KMS-11 (cell line): Measurements from ENCODE around the gene TP53I13.

Source experiments
- H2AFZ ChIP-seq: fragments of 200-600 bp; sonication (generic); 2 replicates; pipeline ENCODE4 v1.6.1; 2016; ENCODE audit warnings: antibody characterized with exemption, mixed run types, low read depth
- H3K27ac ChIP-seq: fragments of 200-600 bp; sonication (generic); 2 replicates; pipeline ENCODE4 v1.6.1; 2016; ENCODE audit warnings: mild to moderate bottlenecking, mixed run types
- H3K27me3 ChIP-seq: fragments of 200-600 bp; sonication (generic); 2 replicates; pipeline ENCODE4 v1.6.1; 2017; ENCODE audit warnings: mild to moderate bottlenecking, low read depth, mixed run types, moderate library complexity; ENCODE audit not compliant: insufficient read depth
- H3K36me3 ChIP-seq: fragments of 200-600 bp; sonication (generic); 2 replicates; pipeline ENCODE4 v1.6.1; 2017; ENCODE audit warnings: mild to moderate bottlenecking, mixed run types; ENCODE audit not compliant: insufficient read depth
- H3K4me1 ChIP-seq: fragments of 200-600 bp; sonication (generic); 2 replicates; pipeline ENCODE4 v1.6.1; 2016; ENCODE audit warnings: mild to moderate bottlenecking, low read depth, mixed run types; ENCODE audit not compliant: poor library complexity, severe bottlenecking
- H3K4me2 ChIP-seq: fragments of 200-600 bp; sonication (generic); 2 replicates; pipeline ENCODE4 v1.7.0; 2016; ENCODE audit warnings: mild to moderate bottlenecking, mixed run types
- H3K4me3 ChIP-seq: fragments of 200-600 bp; sonication (generic); IDR thresholded peaks from 2 replicates; pipeline ENCODE4 v1.6.1; 2017; ENCODE audit warnings: low read depth, low read length, mixed read lengths; ENCODE audit not compliant: insufficient read depth
- H3K79me2 ChIP-seq: fragments of 200-600 bp; sonication (generic); 2 replicates; pipeline ENCODE4 v1.6.1; 2016; ENCODE audit warnings: low read depth, mixed run types; ENCODE audit not compliant: insufficient read depth
- H3K9ac ChIP-seq: fragments of 200-600 bp; sonication (generic); 2 replicates; pipeline ENCODE4 v1.6.1; 2016; ENCODE audit warnings: mild to moderate bottlenecking, mixed run types
- H4K20me1 ChIP-seq: fragments of 200-600 bp; sonication (generic); 2 replicates; pipeline ENCODE4 v1.6.1; 2016; ENCODE audit warnings: mild to moderate bottlenecking, mixed run types; ENCODE audit not compliant: insufficient read depth
- TF ChIP-seq, protein P1 (sequence below): fragments of 200-600 bp; sonication (generic); conservative IDR thresholded peaks from 2 replicates; pipeline ENCODE4 v1.6.1; 2017; ENCODE audit warnings: low read depth, mild to moderate bottlenecking, antibody characterized with exemption, low read length, moderate library complexity, mixed read lengths

TP53I13 gene

DNA sequence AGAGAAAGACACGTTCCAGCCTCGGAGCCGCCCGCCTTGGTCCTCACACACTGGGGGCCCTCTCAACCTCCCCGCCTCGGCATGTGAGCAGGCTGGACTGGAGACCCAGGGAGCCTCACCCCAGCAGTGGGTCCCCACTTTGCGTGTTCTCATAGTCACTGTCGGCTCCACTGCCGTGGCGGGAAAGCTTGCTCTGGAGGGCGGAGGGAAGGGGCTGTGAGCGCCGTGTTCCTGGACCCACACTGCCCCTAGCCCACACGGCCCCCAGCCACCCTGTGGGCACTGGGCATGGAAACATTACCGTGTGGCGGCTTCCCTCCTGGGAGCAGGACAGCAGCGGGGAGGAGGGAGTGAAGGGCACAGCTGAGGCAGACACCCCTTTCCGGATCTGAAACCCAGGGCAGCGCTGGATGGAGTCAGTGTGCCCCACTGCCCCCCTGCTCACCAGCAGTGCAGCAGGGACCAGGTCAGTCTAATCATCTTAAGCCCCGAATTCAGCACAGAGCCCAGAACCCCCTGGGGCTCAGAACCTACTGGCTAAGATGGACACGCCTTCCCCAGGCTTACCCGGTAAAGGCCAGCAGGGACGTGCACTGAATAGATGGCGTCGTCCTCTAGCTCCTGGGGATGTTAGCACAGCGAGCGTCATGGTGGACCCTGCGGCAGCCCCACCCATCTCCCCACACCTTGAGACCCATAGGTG lies 7.2 kb downstream of the TP53I13 start:
- H2AFZ ChIP-seq = no peak overlapping the region

DNA sequence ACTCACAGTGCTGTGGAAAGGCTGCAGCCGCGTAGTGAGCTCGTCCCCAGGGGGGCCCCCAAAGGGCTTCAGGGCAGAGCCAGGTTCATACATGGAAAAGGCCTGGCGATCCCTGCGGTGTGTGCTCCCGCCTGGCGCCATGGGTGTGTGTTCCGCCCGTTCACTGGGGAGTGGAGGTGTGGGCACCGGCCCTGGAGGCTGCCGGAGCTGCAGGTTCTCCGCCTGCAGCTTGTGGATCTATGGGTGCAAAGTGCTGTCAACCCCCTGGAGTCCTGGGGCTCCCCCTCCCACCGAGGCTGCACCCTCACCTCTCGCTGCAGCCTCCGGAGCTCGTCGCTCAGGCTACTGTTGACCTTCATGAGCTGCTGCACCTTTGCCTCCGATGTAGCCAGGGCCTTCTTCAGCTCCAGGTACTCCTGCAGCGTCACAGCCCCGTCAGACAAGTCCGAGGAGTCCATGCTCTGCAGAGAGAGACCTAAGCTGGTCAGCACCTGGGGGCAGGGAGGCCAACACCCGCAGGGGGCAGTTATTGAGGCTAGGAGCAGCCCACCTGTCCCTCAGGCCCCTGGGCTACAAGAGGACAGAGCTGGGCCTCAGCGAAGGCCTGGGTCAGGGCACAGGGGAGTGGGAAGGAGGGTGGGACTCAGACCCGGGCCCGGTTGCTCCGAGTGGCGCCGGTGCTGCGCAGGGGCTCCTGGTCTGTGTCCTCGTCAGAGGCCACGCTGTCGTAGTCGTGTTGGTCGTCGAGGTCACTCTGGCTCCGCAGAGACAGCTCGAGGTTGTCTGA lies 7.9 kb downstream of the TP53I13 start:
- H3K4me1 ChIP-seq = peaks cover 11% of the 10 kb centered on the region
- no peak overlapping the region for H2AFZ ChIP-seq
- no peaks in the 10 kb centered on the region for H4K20me1 ChIP-seq
- no peak overlapping the region for H3K4me2 ChIP-seq
- no peaks in the 10 kb centered on the region for H3K27me3 ChIP-seq
- TF ChIP-seq, protein P1, sequence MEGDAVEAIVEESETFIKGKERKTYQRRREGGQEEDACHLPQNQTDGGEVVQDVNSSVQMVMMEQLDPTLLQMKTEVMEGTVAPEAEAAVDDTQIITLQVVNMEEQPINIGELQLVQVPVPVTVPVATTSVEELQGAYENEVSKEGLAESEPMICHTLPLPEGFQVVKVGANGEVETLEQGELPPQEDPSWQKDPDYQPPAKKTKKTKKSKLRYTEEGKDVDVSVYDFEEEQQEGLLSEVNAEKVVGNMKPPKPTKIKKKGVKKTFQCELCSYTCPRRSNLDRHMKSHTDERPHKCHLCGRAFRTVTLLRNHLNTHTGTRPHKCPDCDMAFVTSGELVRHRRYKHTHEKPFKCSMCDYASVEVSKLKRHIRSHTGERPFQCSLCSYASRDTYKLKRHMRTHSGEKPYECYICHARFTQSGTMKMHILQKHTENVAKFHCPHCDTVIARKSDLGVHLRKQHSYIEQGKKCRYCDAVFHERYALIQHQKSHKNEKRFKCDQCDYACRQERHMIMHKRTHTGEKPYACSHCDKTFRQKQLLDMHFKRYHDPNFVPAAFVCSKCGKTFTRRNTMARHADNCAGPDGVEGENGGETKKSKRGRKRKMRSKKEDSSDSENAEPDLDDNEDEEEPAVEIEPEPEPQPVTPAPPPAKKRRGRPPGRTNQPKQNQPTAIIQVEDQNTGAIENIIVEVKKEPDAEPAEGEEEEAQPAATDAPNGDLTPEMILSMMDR = no peak
- no peaks in the 10 kb centered on the region for H3K79me2 ChIP-seq
- H3K9ac ChIP-seq = no peak overlapping the region
- H3K36me3 ChIP-seq = no peaks in the 10 kb centered on the region
- H3K4me3 ChIP-seq = no peak overlapping the region
- no peak overlapping the region for H3K27ac ChIP-seq

More for the DNA sequence above, 7.2 kb downstream of the TP53I13 start:
- TF ChIP-seq, protein P1 = no peak
- no peak overlapping the region for H3K4me2 ChIP-seq
- no peak overlapping the region for H3K27ac ChIP-seq
- H3K27me3 ChIP-seq = no peaks in the 10 kb centered on the region
- H4K20me1 ChIP-seq = no peaks in the 10 kb centered on the region
- H3K36me3 ChIP-seq = no peaks in the 10 kb centered on the region
- H3K4me1 ChIP-seq = peaks cover 4% of the 10 kb centered on the region
- no peak overlapping the region for H3K9ac ChIP-seq
- H3K79me2 ChIP-seq = no peaks in the 10 kb centered on the region
- no peak overlapping the region for H3K4me3 ChIP-seq

DNA sequence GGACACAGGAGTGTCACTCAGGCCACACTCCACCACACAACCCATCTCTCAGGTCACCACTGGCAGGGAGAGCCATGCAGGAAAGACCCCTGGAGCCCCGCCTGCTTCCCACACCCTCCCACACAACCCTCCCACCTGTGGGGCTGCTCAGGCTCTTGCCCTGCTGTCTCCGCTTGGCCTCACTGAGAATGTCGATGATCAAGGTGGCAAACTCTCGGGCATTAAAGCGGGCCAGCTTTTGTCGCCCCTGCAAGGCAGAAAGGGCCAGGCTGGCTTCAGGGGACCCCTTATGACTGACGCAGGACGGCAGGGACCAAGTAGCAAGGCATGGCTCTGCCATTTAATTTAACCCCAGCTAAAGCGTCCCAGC lies 8.5 kb downstream of the TP53I13 start:
- H3K36me3 ChIP-seq = no peaks in the 10 kb centered on the region

DNA sequence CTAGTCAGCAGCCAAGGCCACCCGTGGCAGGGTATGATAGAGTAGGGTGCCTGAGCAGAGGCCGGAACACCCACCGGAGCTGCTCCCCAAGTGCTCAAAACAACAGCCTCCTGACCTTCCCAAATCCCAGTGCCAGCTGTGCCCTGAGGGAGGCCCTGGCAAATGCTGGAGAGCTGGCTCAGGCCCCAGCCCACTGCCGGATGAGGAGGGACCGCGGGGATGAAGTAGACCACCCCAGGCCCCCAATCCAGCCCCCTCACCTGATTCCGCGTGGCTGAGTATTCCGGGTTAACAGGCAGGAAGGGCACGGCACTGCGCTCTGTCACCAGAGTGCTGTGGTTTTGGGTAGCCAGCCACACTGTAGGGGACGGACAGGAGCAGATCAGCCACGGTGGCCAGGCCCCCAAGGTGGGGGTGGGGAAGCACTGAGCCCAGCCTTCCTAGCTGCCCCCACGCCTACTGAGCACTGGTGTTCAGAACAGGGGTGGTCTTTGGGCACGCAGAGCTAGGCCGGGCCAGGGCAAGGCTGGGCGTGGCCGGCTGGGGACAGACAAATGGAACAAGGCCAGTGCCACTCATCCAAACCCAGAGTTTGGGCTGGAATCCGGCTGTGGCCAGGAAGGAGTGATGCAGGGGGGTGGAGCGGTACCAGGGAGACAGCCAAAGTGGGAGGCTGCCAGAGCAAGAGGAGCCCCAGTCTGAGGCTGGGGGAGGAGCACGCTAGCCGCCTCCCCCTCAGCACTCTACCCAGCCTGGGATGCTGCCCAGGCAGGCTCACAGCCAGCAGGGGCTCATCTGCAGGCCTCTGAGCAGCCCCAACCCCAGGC lies 9.1 kb downstream of the TP53I13 start:
- TF ChIP-seq, protein P1 = no peak

More for the DNA sequence above, 8.5 kb downstream of the TP53I13 start:
- H2AFZ ChIP-seq = no peak overlapping the region
- no peaks in the 10 kb centered on the region for H3K27me3 ChIP-seq
- no peaks in the 10 kb centered on the region for H4K20me1 ChIP-seq
- H3K4me2 ChIP-seq = no peak overlapping the region
- H3K4me1 ChIP-seq = peaks cover 13% of the 10 kb centered on the region
- H3K79me2 ChIP-seq = no peaks in the 10 kb centered on the region
- no peak overlapping the region for H3K27ac ChIP-seq
- TF ChIP-seq, protein P1 = no peak
- H3K4me3 ChIP-seq = no peak overlapping the region
- H3K9ac ChIP-seq = no peak overlapping the region

More for the DNA sequence above, 9.1 kb downstream of the TP53I13 start:
- no peaks in the 10 kb centered on the region for H4K20me1 ChIP-seq
- H3K4me3 ChIP-seq = no peak overlapping the region
- H2AFZ ChIP-seq = no peak overlapping the region
- no peaks in the 10 kb centered on the region for H3K36me3 ChIP-seq
- H3K79me2 ChIP-seq = no peaks in the 10 kb centered on the region
- H3K27ac ChIP-seq = no peak overlapping the region
- H3K4me1 ChIP-seq = peaks cover 13% of the 10 kb centered on the region
- no peak overlapping the region for H3K9ac ChIP-seq
- no peaks in the 10 kb centered on the region for H3K27me3 ChIP-seq
- H3K4me2 ChIP-seq = no peak overlapping the region
